CD14-positive monocyte (primary cell): ENCODE measurements around the gene SH2B2. TPM values are rescaled to one million over a fixed set of nuclear protein-coding genes. Genes with fewer than 3 reads are reported as not detected.
A peak's percentile ranks its signal among the peaks of the same experiment; 100 is the strongest.

Experiments
- DNase-seq, 3 donors: peaks; one replicate each; pipeline ENCODE4 v3.0.0-alpha.2; 2011 to 2022
- H2AFZ ChIP-seq: 2 replicates; pipeline ENCODE4 v1.6.0; 2012; ENCODE audit warnings: mild to moderate bottlenecking, low read depth, low read length, inconsistent platforms; ENCODE audit not compliant: insufficient read depth, poor library complexity, severe bottlenecking
- H3K27ac ChIP-seq, 2 donors: 1 replicate in 1 of 2; 2 replicates in 1 of 2; pipeline ENCODE4 v1.5.1; 2012 to 2013; ENCODE audit warnings: low read length in 2 of 2, control low read depth in 1 of 2, inconsistent platforms in 1 of 2, low read depth in 1 of 2, mild to moderate bottlenecking in 1 of 2
- H3K27me3 ChIP-seq, 2 donors: one replicate each; pipeline versions ENCODE4 v1.6.0 to v1.6.1; 2011 to 2013; ENCODE audit warnings: low read length in 2 of 2; ENCODE audit not compliant: control insufficient read depth in 2 of 2, insufficient read depth in 2 of 2
- H3K36me3 ChIP-seq, 2 donors: replicated peaks in 1 of 2; 1 replicate in 1 of 2; 2 replicates in 1 of 2; pipeline versions ENCODE4 v1.5.1 to v1.6.1; 2012 to 2013; ENCODE audit warnings: low read length in 2 of 2, control low read depth in 1 of 2, inconsistent platforms in 1 of 2, mild to moderate bottlenecking in 1 of 2; ENCODE audit not compliant: insufficient read depth in 2 of 2, control insufficient read depth in 1 of 2
- H3K4me1 ChIP-seq, 2 donors: 1 replicate in 1 of 2; 2 replicates in 1 of 2; pipeline versions ENCODE4 v1.5.1 to v1.6.1; 2012 to 2013; ENCODE audit warnings: low read length in 2 of 2, control low read depth in 1 of 2, inconsistent platforms in 1 of 2, mild to moderate bottlenecking in 1 of 2, moderate library complexity in 1 of 2; ENCODE audit not compliant: insufficient read depth in 2 of 2, control insufficient read depth in 1 of 2
- H3K4me2 ChIP-seq: replicated peaks from 2 replicates; pipeline ENCODE3; 2012; ENCODE audit warnings: low read length, moderate library complexity, mild to moderate bottlenecking; ENCODE audit not compliant: poor library complexity, severe bottlenecking; ENCODE audit errors: extremely low read depth
- H3K4me3 ChIP-seq, 3 experiments: fragments of 200-600 bp in 1 of 3; sonication (generic) in 1 of 3; replicated peaks in 1 of 3; 1 replicate in 2 of 3; 2 replicates in 1 of 3; pipeline ENCODE4 v1.5.1; 2011 to 2013; ENCODE audit warnings: low read length in 3 of 3, mild to moderate bottlenecking in 3 of 3, control low read depth in 2 of 3, low read depth in 2 of 3, inconsistent platforms in 1 of 3, moderate library complexity in 1 of 3
- H3K79me2 ChIP-seq: 2 replicates; pipeline ENCODE4 v1.6.0; 2012; ENCODE audit warnings: mild to moderate bottlenecking, control low read depth, inconsistent platforms, low read length, moderate library complexity; ENCODE audit not compliant: insufficient read depth
- H3K9ac ChIP-seq: 2 replicates; pipeline ENCODE4 v1.6.0; 2017; ENCODE audit warnings: low read length, mild to moderate bottlenecking; ENCODE audit not compliant: insufficient read depth, poor library complexity, severe bottlenecking
- H3K9me3 ChIP-seq, 2 donors: replicated peaks in 1 of 2; 1 replicate in 1 of 2; 2 replicates in 1 of 2; pipeline versions ENCODE4 v1.5.1 to v1.6.1; 2012 to 2013; ENCODE audit warnings: low read length in 2 of 2, control low read depth in 1 of 2; ENCODE audit not compliant: control insufficient read depth in 1 of 2, insufficient read depth in 1 of 2
- H4K20me1 ChIP-seq: 2 replicates; pipeline ENCODE4 v1.6.0; 2012; ENCODE audit warnings: mild to moderate bottlenecking, low read length, control low read depth, moderate library complexity; ENCODE audit not compliant: insufficient read depth
- H3K27ac Mint-ChIP-seq, 7 donors: one replicate each; pipeline ENCODE4 v1.8.0; 2020; ENCODE audit warnings: mild to moderate bottlenecking in 7 of 7, mixed read lengths in 7 of 7, moderate library complexity in 6 of 7, inconsistent platforms in 2 of 7
- H3K27me3 Mint-ChIP-seq, 3 donors: one replicate each; pipeline ENCODE4 v1.8.0; 2021 to 2022; ENCODE audit warnings: low read depth in 3 of 3, mild to moderate bottlenecking in 3 of 3, mixed read lengths in 3 of 3, moderate library complexity in 3 of 3, inconsistent platforms in 1 of 3
- H3K36me3 Mint-ChIP-seq, 2 donors: one replicate each; pipeline ENCODE4 v1.8.0; 2020; ENCODE audit warnings: mixed read lengths in 2 of 2, inconsistent platforms in 1 of 2, mild to moderate bottlenecking in 1 of 2
- H3K4me1 Mint-ChIP-seq: one replicate; pipeline ENCODE4 v1.8.0; 2020; ENCODE audit warnings: mild to moderate bottlenecking, mixed read lengths
- H3K4me3 Mint-ChIP-seq, 2 donors: one replicate each; pipeline ENCODE4 v1.8.0; 2020; ENCODE audit warnings: mild to moderate bottlenecking in 2 of 2, mixed read lengths in 2 of 2, moderate library complexity in 1 of 2
- H3K9me3 Mint-ChIP-seq, 7 donors: one replicate each; pipeline ENCODE4 v1.8.0; 2020 to 2022; ENCODE audit warnings: mixed read lengths in 7 of 7, mild to moderate bottlenecking in 6 of 7, moderate library complexity in 6 of 7, inconsistent platforms in 2 of 7
- WGBS: methylation state at CpG from one replicate; pipeline ENCODE4 v1.1.5; 2013; ENCODE audit warnings: missing lambda C conversion rate; ENCODE audit not compliant: insufficient coverage; 5-methylcytosine and 5-hydroxymethylcytosine counted together
- intact Hi-C, 2 donors: fragments of 100-400 bp; cut with micrococcal nuclease; formaldehyde crosslinking; loops; one replicate each; pipeline versions ENCODE4 v1.15.0 to v1.15.1; 2023
- polyA plus RNA-seq, 3 donors: library from polyadenylated mRNA; depleted of rRNA in 1 of 3; unstranded in 2 of 3; stranded (reverse) in 1 of 3; fragments of 300-500 nt in 2 of 3; fragments of >200 nt in 1 of 3; fragmentation: Illumina TruSeq in 2 of 3; gene quantifications; 1 replicate in 2 of 3; 2 replicates in 1 of 3; pipeline ENCODE4 v1.2.3, GENCODE V29; 2012 to 2021
- TF ChIP-seq, protein P1 (sequence below): fragments of 200-600 bp; IDR thresholded peaks from one replicate; pipeline ENCODE4 v1.8.0; 2022; ENCODE audit warnings: antibody characterized with exemption, mild to moderate bottlenecking

SH2B2 gene
- polyA plus RNA-seq, 3 donors = 3.8 to 26.3 (median 4.7) TPM

DNA sequence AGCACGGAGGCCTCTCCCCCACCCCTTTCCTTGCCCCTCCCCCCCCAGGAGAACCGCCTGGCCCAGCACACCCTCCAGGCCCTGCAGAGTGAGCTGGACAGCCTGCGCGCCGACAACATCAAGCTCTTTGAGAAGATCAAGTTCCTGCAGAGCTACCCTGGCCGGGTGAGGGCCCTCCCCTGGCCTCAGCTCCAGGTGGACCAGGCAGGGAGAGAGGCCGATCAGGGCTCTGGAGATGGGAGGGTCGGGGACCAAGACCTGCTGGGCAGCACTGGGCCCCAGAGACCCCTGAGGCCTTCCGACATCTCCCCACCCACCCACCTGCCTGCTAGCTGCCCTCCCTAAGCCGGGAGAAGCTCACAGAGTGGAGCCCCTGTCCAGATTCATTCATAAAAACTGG lies 8.8 kb upstream of the SH2B2 start:
- no peak overlapping the region for H2AFZ ChIP-seq
- no peaks in the 10 kb centered on the region for H4K20me1 ChIP-seq
- intact Hi-C loops = loop anchor here in 1 of 2 donors (2.0 to 10.0 kb wide), 2 partner anchors 113 to 913 kb away; partner anchors contain the start of gene COL26A1
- H3K4me2 ChIP-seq = no peak overlapping the region
- no peaks in the 10 kb centered on the region for H3K27me3 ChIP-seq
- TF ChIP-seq, protein P1, sequence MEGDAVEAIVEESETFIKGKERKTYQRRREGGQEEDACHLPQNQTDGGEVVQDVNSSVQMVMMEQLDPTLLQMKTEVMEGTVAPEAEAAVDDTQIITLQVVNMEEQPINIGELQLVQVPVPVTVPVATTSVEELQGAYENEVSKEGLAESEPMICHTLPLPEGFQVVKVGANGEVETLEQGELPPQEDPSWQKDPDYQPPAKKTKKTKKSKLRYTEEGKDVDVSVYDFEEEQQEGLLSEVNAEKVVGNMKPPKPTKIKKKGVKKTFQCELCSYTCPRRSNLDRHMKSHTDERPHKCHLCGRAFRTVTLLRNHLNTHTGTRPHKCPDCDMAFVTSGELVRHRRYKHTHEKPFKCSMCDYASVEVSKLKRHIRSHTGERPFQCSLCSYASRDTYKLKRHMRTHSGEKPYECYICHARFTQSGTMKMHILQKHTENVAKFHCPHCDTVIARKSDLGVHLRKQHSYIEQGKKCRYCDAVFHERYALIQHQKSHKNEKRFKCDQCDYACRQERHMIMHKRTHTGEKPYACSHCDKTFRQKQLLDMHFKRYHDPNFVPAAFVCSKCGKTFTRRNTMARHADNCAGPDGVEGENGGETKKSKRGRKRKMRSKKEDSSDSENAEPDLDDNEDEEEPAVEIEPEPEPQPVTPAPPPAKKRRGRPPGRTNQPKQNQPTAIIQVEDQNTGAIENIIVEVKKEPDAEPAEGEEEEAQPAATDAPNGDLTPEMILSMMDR = no peak
- DNase-seq = no peak
- 95% methylated on average over 7 of the region's 10 CpGs for WGBS
- H3K9me3 ChIP-seq = no peaks in the 10 kb centered on the region
- H3K4me1 ChIP-seq = peaks cover 4 to 10% of the 10 kb centered on the region in 2 donors
- peaks cover 0 to 2% (median 2%) of the 10 kb centered on the region in 3 donors for H3K27me3 Mint-ChIP-seq
- H3K4me3 ChIP-seq = no peak overlapping the region
- no peaks in the 10 kb centered on the region for H3K9me3 Mint-ChIP-seq
- peaks cover 7% of the 10 kb centered on the region for H3K4me1 Mint-ChIP-seq
- no peak overlapping the region for H3K27ac ChIP-seq
- no peaks in the 10 kb centered on the region for H3K36me3 ChIP-seq
- no peak overlapping the region for H3K9ac ChIP-seq
- no peaks in the 10 kb centered on the region for H3K79me2 ChIP-seq
- no peak overlapping the region for H3K27ac Mint-ChIP-seq
- H3K36me3 Mint-ChIP-seq = peaks cover 0 to 4% of the 10 kb centered on the region in 2 donors
- no peak overlapping the region for H3K4me3 Mint-ChIP-seq

- Mint-ChIP-seq H3K27me3 (peaks cover 2 to 10% (median 2%) of the 10 kb centered on the region in 3 donors), H3K9me3 (no peaks in the 10 kb centered on the region), H3K4me1 (peaks cover 17% of the 10 kb centered on the region), H3K4me3 (peak overlapping the region; percentile 34 to 79), H3K27ac (peak overlapping the region in 5 of 7 donors; percentile 36 to 74 (median 65)), H3K36me3 (peaks cover 0 to 4% of the 10 kb centered on the region in 2 donors)
- 50% methylated on average over 14 of the region's 23 CpGs for WGBS
- H3K9me3 ChIP-seq = no peaks in the 10 kb centered on the region
- DNase-seq = peak in 2 of 3 donors; percentile 50 to 63
- no peaks in the 10 kb centered on the region for H3K27me3 ChIP-seq
- peaks cover 14 to 22% of the 10 kb centered on the region in 2 donors for H3K4me1 ChIP-seq
- H3K79me2 ChIP-seq = no peaks in the 10 kb centered on the region
- no peak overlapping the region for H3K9ac ChIP-seq
- peaks cover 4% of the 10 kb centered on the region for H4K20me1 ChIP-seq
- H2AFZ ChIP-seq = peak overlapping the region; percentile 10
- intact Hi-C loops = loop anchor here (1.0 to 10.0 kb wide), 5 partner anchors 111 to 915 kb away; partner anchors contain the start of genes ALKBH4 (in 1 of the 2), COL26A1 (in 1 of the 2) and LRWD1 (in 1 of the 2)
- H3K36me3 ChIP-seq = no peaks in the 10 kb centered on the region
- TF ChIP-seq, protein P1 = peak; percentile 90
- no peak overlapping the region for H3K27ac ChIP-seq
- peak overlapping the region; percentile 26 for H3K4me2 ChIP-seq
- peak overlapping the region in 1 of 3 experiments; percentile 6 for H3K4me3 ChIP-seq
These were observed 6.9 kb upstream of the SH2B2 start for GRCh38 chr7:102279537-102280400.
